HG02840 (cell line): Measurements from ENCODE around the gene PDP2.

ENCODE experiments used
- ATAC-seq: cut with Tn5 transposase; IDR thresholded peaks from one replicate; pipeline ENCODE4 v1.9.1; 2021; ENCODE audit warnings: mild to moderate bottlenecking, moderate library complexity, moderate number of reproducible peaks; ENCODE audit not compliant: unreplicated experiment, low FRiP score

PDP2 gene

DNA sequence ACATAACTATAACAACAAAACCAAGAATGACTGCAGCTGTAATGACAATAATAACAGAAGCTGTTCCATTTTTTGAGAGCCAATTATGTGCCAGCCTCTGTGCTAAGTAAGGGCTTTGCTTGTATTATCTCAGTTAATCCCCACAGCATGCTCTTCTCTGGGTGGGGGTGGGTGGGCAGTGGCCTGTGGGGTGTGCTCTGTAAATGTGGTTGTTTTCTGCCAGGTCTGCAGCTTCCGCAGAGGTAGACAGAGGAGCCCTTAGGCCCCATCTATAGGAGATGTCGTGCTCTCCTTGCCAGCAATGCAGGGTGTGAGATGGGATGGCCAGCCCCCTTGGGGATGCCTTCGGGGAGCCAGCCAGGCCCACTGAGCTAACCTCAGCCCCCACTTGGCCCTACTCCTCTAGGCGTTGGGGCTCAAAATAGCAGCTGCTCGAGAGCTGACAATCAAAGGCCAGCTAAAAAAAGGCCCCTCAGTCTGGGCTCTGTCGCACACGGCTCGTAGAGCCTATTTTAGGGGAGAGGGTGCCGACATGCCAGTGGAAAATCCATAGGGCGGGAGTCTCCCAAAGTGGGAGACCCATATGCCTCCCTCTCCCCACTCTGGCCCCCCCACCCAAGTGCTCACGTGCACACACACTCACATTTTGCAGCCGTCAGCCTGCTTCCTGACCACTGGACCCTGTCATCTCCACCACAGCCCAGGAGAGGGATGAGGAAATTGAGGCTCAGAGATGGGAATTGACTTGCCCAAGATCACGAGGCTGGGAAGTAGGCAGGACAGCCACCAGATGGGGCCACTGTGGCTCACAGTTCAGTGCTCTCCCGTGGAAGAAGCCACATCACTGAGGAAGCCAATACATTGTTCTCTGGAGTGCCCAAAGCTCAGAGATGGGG is 22.6 kb downstream of the PDP2 start:
- ATAC-seq, result no peak

DNA sequence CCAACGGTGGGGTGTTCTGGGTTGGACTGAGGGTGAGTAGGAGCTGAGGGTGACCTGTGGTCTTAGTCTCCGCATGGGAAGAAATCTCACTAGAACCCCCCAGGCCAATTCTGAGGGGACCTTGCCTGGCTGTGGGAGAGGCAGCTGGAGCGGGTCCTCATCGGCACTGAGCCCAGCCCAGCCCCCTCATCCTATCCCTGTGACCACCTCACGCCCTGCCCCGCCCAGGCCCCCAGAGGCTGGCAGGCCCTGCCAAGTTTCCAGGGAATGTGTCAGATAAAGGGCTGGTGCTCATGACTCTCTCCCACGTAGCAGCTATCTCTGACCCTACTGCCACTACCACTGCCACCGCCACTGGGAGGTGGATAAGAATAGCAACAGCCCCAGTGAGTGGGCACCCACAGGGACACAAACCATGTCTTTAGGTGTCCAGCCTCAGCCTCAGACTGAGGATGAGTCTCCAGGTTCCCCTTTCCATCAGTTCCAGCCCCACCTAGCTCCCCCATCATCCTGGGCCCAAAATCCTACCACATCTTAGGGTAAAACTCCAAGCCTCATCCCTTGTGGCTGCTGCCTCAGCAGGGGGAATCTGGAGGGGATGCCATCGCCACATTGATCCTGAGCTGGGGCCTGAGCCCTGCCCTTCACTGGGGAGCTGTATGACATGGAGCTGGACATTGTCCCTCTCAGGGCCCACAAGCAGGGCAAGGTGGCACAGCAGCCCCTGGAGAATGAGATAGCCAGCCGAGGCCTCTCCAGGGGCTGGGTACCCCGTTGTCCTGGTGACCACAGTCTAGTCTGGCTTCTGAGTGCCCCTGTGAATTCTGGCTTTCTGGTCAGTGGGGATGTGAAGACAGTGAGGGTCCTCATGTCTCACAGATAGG is 23.5 kb downstream of the PDP2 start:
- no peak for ATAC-seq

DNA sequence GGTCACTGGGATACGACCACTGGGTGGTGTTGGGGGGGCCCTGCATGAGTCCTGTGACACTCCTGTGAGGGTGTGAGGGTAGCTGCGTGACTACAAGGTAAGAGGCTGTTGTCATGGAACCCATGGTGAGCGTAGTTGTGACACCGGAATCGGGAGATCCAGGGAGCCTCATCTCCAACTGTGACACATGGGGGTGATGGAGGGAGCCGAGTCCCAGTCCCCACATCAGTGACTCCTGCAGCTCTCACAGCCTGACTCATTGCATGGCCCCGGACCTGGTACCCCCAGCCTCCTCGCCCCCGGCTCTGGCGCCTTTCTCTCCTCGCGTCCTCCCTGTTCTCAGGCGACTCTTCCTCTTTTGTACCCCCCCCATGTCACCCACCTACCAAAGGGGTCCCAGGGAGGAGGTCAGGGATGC is 24.1 kb downstream of the PDP2 start:
- ATAC-seq, result no peak

DNA sequence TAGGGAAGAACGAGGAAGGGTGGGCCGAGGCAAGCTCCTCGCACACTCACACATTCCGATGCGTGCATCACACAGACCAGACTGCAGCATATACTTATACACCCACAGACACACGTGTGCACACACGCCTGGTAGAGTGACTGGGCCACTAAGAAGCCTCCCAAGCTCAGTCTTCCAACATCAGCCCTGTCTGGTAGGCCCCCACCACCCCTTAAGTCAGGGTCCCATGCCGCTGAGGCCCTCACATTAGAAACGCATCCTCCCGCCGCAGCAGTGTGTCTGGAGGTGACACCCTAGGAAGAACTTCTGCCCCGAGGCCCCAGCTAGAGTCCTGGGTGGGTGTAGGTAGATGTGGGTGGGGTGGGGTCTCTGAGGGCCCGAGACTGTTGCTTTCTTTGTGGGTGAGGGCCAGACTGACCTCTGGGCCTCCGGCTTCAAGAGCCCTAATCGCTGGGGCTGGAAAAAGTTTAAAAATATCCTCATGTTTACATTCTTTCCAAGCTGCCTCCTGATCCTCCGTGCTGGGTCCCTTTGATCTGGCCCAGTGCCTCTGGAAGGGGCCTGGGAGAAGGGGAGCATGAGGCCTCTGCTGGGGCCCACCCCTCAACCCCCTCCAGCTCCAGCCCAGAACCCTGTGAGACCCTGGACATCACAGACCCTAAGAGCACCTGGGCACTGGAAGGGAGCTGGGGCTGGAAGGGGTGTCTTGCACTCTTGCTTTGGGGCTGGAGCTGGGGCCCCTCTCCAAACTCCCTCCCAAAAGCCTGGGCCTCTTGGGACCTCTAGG is 24.7 kb downstream of the PDP2 start:
- ATAC-seq, result no peak

DNA sequence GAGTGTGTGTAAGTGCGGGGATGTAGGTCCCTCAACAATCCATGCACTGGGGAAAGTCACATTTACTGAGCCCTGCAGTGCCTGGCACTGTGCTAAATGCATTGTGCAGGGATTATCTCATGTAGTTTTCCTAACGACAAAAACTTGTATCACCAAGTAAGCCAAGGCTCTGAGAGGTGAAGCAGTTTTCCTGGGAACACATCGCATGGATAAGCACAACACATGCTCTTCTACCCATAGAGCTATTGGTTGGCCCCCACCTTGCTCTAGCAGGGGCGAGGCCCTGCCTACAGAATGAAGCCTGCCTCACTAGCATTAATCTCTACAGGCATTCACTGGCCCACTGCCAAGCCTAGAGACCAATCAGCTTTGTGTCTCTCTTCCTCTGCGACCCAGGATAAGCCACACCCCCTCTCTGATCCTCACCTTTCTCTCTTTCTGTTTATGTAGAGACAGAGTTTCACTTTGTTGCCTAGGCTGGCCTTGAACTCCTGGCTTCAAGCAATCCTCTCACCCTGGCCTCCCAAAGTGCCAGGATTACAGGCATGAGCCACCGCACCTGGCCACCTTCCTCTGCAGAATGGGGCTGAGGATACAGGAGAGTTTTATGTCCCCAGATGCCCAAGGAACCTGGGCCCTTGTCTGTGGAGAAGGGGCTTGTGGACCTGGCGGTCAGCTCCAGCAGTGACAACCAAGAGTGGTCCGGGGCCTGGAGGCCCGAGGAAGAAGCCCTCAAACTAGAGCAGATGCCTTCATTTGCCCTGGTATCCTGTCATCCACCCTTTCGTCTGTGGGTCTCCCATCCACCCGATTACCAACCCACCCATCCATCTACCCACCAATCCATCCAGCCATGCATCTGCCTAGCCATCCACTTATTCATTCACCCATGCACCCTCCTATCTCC is 25.6 kb downstream of the PDP2 start:
- no peak for ATAC-seq

DNA sequence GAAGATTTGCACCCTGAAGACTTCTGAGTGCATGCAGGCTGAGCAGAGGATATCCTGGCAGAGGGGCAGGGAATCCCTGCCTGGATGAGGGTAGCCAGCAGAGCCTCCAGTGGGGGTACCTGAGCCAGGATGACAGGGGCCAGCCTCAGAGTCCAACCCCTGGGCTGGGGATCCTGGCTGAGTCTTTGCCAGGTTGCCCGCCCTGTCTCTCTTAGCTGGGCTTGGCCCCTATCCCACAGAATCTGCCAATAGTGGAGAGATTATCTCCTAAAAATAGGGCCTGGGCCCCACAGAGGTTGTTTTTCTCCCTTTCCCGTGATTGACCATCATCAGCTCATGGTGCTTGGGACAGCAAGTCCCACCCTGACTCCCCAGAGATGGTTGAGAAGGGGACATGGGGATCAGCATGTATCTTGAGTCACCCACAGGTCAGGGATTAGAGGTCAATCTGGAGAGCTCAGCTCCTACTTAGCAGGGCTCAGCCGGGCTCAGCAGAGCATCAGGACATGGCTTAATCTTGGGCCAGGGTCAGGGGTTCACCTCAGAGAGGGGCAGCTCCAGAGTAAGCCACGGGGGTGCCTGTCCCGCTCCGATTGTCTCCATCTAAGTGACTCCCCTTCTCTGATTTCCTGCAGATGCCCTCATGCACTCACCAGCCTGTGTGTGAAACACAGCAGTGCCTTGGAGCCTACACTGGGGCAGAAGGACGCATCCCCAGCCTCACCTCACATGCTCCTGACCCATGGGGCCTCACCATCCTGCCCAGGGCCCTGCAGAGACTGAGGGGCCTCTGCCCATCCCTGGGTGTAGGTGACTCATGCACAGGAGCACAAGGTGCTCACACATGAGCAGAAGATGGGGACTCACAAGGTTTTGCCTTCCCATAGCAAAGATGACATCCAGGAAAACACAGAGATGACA is 26.9 kb downstream of the PDP2 start:
- ATAC-seq, result no peak

DNA sequence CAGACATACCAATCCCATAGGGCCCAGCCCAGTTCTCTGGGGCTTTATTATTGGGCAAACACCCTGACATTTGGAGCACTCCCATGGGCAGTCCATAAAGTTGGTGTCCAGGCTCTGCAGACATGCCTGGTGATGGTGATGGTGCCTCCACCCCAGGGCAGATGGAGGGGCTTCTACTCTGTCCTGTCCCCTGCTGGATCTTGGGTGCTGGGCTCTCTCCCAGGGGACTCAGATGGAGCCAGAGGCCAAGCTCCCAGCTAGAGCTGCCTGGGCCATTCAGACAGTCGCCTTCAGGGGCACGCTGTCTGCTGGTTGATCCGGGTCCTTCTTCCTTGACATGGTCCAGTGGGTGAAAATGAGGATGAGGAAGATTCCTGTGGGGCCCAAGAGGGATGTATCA is 27.8 kb downstream of the PDP2 start:
- ATAC-seq, result no peak

DNA sequence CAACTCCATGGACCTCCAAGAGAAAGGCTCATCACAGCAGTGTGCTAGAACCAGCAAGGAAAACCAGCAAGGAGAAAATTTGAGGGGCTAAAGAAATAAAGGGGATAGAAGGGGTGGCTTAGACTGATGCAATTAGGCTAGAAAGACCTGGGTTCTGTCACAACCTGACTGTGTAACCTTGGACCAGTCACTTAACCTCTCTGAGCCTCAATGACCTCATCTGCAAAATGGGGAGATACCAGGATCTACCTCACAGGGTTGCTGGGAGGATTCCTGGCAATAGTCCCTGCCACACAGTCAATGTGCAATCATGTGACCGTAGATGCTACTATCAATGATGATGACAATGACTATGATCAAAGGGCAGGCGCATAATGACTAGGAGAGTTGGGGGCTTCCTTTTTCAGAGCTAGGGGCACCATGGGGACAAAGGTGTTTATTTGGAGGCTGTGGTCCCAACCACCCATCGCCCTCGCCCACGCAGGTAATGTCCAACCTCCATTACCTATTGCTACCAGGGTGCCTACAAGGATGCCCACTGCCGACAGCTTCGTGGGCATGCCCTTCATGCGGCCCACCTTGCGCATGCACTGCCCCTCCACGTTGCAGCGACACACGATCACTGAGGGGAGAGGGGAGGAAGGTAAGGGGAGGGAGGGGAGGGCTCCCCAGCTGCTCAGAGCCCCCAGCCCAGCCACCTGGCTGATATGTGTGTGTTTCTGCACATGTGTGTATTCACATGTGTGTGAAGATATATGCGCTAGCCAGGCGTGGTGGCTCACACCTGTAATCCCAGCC is 28.6 kb downstream of the PDP2 start:
- no peak for ATAC-seq

DNA sequence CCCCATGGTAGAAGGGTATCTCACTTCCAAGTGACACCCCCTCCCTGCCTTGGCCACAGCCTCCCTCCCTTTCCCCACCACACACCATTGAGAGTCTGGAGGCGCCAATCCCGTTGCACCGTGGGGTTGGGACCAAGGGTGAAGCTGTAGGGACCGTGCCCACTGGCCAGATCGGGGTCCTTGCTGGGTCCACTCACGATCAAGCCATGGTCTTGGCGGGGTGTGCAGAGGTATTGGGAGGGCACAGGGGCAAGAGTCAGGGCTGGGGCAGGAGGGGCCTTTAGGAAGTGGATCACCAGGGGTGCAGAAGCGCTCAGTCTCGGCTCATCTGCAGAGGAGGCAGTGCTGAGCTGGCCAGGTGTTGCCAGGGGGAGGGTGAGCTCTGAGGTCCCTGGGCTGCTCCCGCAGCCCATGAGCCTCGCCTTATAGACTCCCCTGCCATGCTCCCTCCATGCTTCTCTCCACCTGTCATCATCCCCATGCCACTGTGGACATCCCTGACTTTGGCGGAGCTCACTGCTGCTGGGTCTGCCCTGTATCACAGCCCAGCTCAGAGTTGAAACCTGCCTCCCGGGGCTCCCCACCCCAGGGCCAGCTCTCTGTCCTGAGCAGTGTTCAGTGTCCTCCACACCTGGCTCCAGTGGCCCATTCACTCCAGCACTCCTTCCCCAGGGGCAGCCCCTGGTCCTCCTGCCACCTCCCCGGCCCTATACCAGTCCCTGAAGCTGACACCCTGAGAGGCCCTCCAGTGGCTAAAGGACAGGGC is 30.0 kb downstream of the PDP2 start:
- ATAC-seq, result no peak

DNA sequence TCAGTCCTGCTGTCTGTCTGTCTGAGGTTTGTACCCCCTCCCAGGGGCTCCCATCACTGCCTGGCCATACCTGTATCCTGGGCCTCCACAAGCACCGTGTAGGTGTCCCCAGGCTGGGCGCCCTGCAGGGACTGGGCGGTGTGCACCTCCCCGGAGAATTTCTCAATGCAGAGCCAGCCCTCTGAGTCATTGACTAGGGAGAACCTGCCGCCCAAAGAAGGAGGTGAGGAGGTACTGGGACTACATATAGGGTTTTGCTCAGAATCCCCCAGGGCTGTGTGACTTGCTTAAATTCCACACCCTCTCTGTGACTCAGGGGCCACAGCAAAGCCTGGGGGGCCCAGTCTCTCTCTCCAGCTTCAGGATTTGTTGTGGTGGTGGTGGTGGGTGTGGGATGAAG is 30.8 kb downstream of the PDP2 start:
- no peak for ATAC-seq

DNA sequence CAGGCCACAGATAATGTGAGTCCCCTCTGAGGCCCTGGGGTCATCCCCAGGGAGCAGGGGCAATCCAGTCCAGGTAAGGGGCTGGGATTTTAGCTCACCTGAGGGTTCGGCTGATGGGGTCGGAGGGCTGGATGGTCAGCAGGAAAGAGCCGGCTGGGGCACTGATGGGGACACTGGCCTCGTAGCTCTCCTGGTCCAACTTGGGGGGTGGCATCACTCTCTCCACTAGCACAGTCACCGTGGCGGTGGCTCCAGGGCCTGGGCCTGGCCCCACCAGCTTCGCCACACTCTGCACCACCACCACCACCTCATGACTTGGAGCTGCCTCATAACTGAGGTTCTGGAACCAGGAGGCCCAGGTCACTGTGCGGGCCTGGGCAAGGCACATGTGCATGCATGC is 31.5 kb downstream of the PDP2 start:
- ATAC-seq, result no peak

DNA sequence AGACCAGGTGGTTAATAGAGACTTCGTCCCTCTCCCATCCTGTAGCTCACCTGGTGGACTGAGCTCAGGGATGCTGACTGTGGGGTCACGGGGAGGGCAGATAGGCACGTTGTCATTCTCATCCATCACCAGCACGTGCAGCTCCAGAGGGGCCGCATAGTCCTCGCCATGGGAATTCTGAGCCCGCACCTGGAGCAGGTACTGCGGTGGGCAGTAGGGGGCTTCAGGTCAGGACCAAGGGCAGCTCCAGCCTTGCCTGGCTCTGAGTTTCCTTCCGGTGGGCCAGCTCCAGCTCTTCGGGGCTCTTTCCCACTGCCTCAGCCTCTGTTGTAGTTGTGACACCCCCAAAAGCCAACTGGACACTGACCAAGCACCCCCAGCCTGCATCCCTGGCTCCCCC is 32.8 kb downstream of the PDP2 start:
- no peak for ATAC-seq

DNA sequence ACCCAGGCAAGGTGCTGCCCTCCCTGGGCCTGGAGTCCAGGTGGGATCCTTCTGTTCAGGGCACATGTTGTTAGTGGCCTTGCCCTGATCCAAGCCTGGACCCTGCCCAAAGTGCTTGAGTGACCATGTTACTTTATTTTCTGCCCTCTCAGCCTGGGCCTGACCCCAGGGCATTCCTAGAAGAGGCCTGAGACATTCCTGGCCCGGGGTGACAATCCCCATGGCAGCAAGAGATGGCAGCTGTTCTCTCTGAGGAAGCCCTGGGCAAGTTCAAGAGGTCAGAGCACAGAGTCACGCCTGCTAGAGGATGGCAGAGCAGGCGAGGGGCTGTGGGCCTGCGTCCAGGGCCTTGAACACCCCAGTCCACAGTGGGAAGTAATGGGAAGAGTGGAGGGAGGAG is 33.4 kb downstream of the PDP2 start:
- no peak for ATAC-seq

DNA sequence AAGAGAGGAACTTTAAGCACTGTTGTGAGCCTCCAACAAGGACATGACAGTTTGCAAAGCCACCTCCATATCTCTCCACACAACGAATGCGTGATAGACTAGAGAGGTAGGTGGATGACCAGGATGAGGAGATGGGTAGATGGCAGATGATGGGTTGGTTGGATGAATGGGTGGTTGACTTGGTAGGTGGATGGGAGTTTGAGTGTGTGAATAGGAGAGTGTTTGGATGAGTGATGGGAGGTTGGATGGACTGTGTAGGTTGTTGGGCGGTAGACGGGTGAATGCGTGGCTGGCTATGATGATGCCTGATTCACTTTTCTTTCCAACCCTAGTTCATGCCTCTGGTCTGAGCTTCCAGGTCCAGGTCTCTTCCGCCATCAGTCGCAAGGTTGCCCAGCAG is 34.2 kb downstream of the PDP2 start:
- ATAC-seq, result no peak

DNA sequence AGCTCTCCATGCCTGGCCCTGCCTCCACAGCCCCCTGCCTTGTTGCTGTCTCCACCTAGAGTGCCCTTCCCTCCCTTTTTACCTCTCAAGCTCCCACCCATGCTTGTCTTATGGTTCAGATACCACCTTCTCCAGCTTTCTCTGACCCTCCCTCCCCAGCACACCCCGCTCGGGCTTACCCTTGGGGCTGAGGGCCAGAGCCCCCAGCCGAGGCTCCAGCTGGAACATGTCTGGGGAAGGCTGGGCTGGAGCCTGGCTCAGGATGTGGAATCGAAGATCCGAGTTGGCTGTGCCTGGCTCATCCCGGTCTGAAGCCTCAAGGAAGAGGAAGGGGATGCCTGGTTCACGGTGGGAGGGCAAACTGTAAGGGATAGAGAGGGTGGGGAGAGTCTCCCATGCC is 34.7 kb downstream of the PDP2 start:
- ATAC-seq, result no peak

DNA sequence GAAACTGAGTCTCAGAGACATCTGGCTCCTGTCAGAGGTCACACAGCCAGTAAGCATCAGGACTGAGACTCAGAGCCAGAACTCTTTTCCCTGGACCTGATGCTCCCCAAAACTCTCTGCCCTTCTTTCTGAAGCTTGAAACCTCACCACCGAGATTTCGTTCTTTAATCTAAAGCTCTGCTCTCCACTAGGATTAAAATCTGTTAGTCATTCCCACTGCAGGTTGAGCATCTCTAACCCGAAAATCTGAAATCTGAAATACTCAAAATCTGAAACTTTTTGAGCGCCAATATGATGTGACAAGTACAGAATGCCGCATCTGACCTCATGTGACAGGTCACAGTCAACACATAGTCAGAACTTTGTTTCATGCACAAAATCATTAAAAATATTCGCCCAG is 36.2 kb downstream of the PDP2 start:
- no peak for ATAC-seq

DNA sequence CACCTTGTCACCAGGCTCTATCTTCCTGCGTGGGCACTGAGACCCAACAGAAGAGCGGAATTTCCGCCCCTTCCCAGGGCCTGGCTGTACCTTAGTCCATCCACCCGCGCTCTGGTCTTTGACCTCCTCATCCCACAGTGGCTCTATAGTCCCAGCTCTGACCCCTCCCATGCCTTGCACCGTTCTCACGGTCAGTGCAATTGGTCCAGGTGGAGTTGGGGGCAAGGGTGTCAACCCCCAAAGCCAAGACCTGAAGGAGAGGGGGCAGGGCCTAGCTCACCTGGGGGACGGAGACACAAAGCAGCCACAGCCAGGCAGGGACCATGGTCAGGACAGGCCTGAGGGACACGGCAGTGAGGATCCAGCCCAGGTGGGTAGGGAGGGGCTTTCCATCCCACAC is 37.4 kb downstream of the PDP2 start:
- no peak for ATAC-seq
